Esophagus muscularis mucosa (tissue), 4 donors: Measurements from ENCODE around the gene PHETA1.

Experiments
- CTCF ChIP-seq, 3 experiments: fragments of 200-600 bp in 2 of 3; fragments of 450-650 bp in 1 of 3; sonication (generic) in 2 of 3; IDR thresholded peaks; one replicate each; pipeline ENCODE4 v1.5.1; 2017 to 2019; ENCODE audit warnings: antibody characterized with exemption in 3 of 3, mild to moderate bottlenecking in 2 of 3, moderate library complexity in 1 of 3
- EP300 ChIP-seq: sonication (generic); formaldehyde crosslinking; IDR thresholded peaks from one replicate; pipeline ENCODE4 v1.6.1; 2017; ENCODE audit warnings: antibody characterized with exemption
- POLR2A ChIP-seq: fragments of 450-650 bp; IDR thresholded peaks from one replicate; pipeline ENCODE4 v1.6.1; 2017; ENCODE audit warnings: antibody characterized with exemption, moderate library complexity, mild to moderate bottlenecking, low read depth
- POLR2AphosphoS5 ChIP-seq, 2 donors: sonication (generic); formaldehyde crosslinking; IDR thresholded peaks; one replicate each; pipeline ENCODE4 v1.6.1; 2017; ENCODE audit warnings: antibody characterized with exemption in 2 of 2

DNA sequence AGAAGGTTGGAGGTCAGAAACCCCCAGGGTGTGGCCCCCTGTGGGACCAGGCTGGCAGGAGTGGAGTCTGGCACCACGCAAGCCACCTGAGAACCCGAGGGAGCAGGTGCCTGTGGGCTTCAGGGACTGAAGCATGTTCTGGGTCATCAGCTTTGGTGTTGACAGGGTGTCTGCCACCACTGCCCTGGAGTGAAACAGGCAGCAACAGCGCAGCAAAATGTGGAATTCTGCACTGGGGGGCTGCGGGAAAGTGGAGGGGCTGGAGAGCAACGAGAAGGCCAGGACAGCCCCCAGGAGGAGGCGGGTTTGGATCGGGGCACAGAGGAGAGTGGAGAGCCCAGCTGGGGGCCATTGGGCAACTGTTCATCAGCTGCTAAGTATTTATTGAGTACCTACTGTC, 15.9 kb downstream of the PHETA1 start:
- TF ChIP-seq CTCF (IDR thresholded peaks at IDR 0.05) (no peak), POLR2A (no peak), EP300 (no peak), POLR2AphosphoS5 (IDR thresholded peaks at IDR 0.05) (no peak)
